HepG2 (cell line): ENCODE results near the gene MOXD1. TPM values are rescaled to one million over a fixed set of nuclear protein-coding genes. Genes with fewer than 3 reads are reported as not detected.

Experiments used
- ATAC-seq: fragments of 200-7000 bp; cut with Tn5 transposase; 3 replicates; pipeline ENCODE4 v1.9.1; 2020; ENCODE audit warnings: mild to moderate bottlenecking, moderate library complexity
- BruUV-seq: library from RNA; stranded (reverse); fragments of 400-500 nt; replicated peaks from 2 replicates; lab custom pipeline; 2021; lab: Mats Ljungman, UMichigan
- CTCF ChIA-PET: fragments of 300-600 bp; formaldehyde crosslinking; extraction: SDS; loops from one replicate; lab custom pipeline; 2021; ENCODE audit warnings: low total read pairs, inconsistent platforms, low intra/inter-chr PET ratio; lab: Yijun Ruan, JAX
- POLR2A ChIA-PET: fragments of 350-600 bp; sonication (Branson Sonifier 250); formaldehyde crosslinking; loops from one replicate; lab custom pipeline; 2020; ENCODE audit warnings: antibody characterized with exemption, inconsistent platforms; lab: Yijun Ruan, JAX
- DNase-seq: peaks from one replicate; pipeline ENCODE4 v3.0.0-alpha.2; 2015; ENCODE audit warnings: low spot score
- FAIRE-seq: peaks from 3 replicates; lab custom pipeline; 2011; peaks lifted over from hg19 to GRCh38; lab: Jason Lieb, UNC
- H2AFZ ChIP-seq: one replicate; pipeline ENCODE4 v1.6.1; 2011; ENCODE audit warnings: low read length, inconsistent platforms
- H3K27ac ChIP-seq: fragments of 300-600 bp; 3 replicates; pipeline ENCODE4 v1.8.0; 2011; ENCODE audit warnings: mixed run types, mild to moderate bottlenecking, mixed read lengths, low read length, inconsistent platforms; ENCODE audit not compliant: insufficient read depth; ENCODE audit errors: extremely low read length
- H3K27me3 ChIP-seq, 2 experiments: fragments of 200-600 bp in 1 of 2; 2 replicates in 1 of 2; 3 replicates in 1 of 2; pipeline versions ENCODE4 v1.6.0 to v1.8.0; 2011; ENCODE audit warnings: low read length in 2 of 2, mild to moderate bottlenecking in 2 of 2, moderate library complexity in 2 of 2, inconsistent platforms in 1 of 2; ENCODE audit not compliant: insufficient read depth in 2 of 2, control insufficient read depth in 1 of 2
- H3K36me3 ChIP-seq, 2 experiments: fragments of 200-600 bp in 1 of 2; replicated peaks in 1 of 2; 2 replicates in 1 of 2; 3 replicates in 1 of 2; pipeline versions ENCODE4 v1.5.1 to v1.8.0; 2011; ENCODE audit warnings: low read length in 2 of 2, inconsistent platforms in 1 of 2; ENCODE audit not compliant: insufficient read depth in 2 of 2, control insufficient read depth in 1 of 2
- H3K4me1 ChIP-seq: 2 replicates; pipeline ENCODE4 v1.5.1; 2012; ENCODE audit warnings: low read length, inconsistent platforms; ENCODE audit not compliant: insufficient read depth
- H3K4me2 ChIP-seq: 2 replicates; pipeline ENCODE4 v1.6.0; 2011; ENCODE audit warnings: low read depth, low read length, inconsistent platforms
- H3K4me3 ChIP-seq, 3 experiments: fragments of 200-600 bp in 1 of 3; sonication (generic), shearing (Covaris generic) in 1 of 3; replicated peaks in 1 of 3; 2 replicates each; pipeline ENCODE4 v1.5.1; 2011 to 2016; ENCODE audit warnings: low read length in 3 of 3, inconsistent platforms in 2 of 3, low read depth in 2 of 3, mild to moderate bottlenecking in 2 of 3, control low read depth in 1 of 3, mixed read lengths in 1 of 3; ENCODE audit not compliant: insufficient read depth in 1 of 3
- H3K79me2 ChIP-seq: one replicate; pipeline ENCODE4 v1.6.1; 2011; ENCODE audit warnings: low read length, inconsistent platforms; ENCODE audit not compliant: insufficient read depth
- H3K9ac ChIP-seq: 2 replicates; pipeline ENCODE4 v1.6.0; 2011; ENCODE audit warnings: mild to moderate bottlenecking, low read depth, low read length, inconsistent platforms; ENCODE audit not compliant: insufficient read depth
- H3K9me3 ChIP-seq: 2 replicates; pipeline ENCODE4 v1.5.1; 2012; ENCODE audit warnings: mild to moderate bottlenecking, low read length
- H4K20me1 ChIP-seq: 2 replicates; pipeline ENCODE4 v1.6.0; 2011; ENCODE audit warnings: inconsistent platforms, mild to moderate bottlenecking, low read length, moderate library complexity; ENCODE audit not compliant: insufficient read depth
- BCL6 ChIP-seq: IDR thresholded peaks from 2 replicates; pipeline ENCODE4 v1.6.1; 2016; ENCODE audit warnings: missing genetic modification reagents, missing compliant biosample characterization
- GMEB1 ChIP-seq: sonication (generic); formaldehyde crosslinking; IDR thresholded peaks from 2 replicates; pipeline ENCODE4 v1.5.1; 2020; ENCODE audit warnings: missing genetic modification reagents, mild to moderate bottlenecking, borderline replicate concordance
- GTF3A ChIP-seq: sonication (generic); formaldehyde crosslinking; conservative IDR thresholded peaks from 2 replicates; pipeline ENCODE4 v1.4.0; 2020; ENCODE audit warnings: mild to moderate bottlenecking, missing genetic modification reagents
- IKZF4 ChIP-seq: sonication (generic); formaldehyde crosslinking; IDR thresholded peaks from 2 replicates; pipeline ENCODE4 v1.5.1; 2020; ENCODE audit warnings: borderline replicate concordance, mild to moderate bottlenecking, low read depth, missing genetic modification reagents; ENCODE audit errors: not compliant biosample characterization
- MAFK ChIP-seq, 2 experiments: IDR thresholded peaks in 1 of 2; conservative IDR thresholded peaks in 1 of 2; 2 replicates each; pipeline ENCODE4 v1.6.1; 2011; ENCODE audit warnings: improper control_type of control experiment in 2 of 2, low read length in 2 of 2
- MED13 ChIP-seq: sonication (generic); formaldehyde crosslinking; IDR thresholded peaks from 2 replicates; pipeline ENCODE4 v1.5.0; 2020; ENCODE audit warnings: missing genetic modification reagents
- MXI1 ChIP-seq: IDR thresholded peaks from 3 replicates; pipeline ENCODE4 v1.6.1; 2012; ENCODE audit warnings: low read depth, low read length, inconsistent platforms, borderline replicate concordance
- PLRG1 ChIP-seq: fragments of 450-650 bp; conservative IDR thresholded peaks from 2 replicates; pipeline ENCODE4 v1.6.1; 2016
- SIX4 ChIP-seq: sonication (generic); formaldehyde crosslinking; IDR thresholded peaks from 2 replicates; pipeline ENCODE4 v1.4.0; 2020; ENCODE audit warnings: missing genetic modification reagents
- STAT6 ChIP-seq: sonication (generic); formaldehyde crosslinking; IDR thresholded peaks from 2 replicates; pipeline ENCODE4 v1.4.0; 2020; ENCODE audit warnings: missing genetic modification reagents, mild to moderate bottlenecking, borderline replicate concordance
- ZFP62 ChIP-seq: sonication (generic); formaldehyde crosslinking; IDR thresholded peaks from 2 replicates; pipeline ENCODE4 v1.4.0; 2020; ENCODE audit warnings: missing genetic modification reagents
- ZNF234 ChIP-seq: sonication (generic); formaldehyde crosslinking; conservative IDR thresholded peaks from 2 replicates; pipeline ENCODE4 v1.5.1; 2020; ENCODE audit warnings: mild to moderate bottlenecking, missing genetic modification reagents
- ZNF382 ChIP-seq: sonication (generic); formaldehyde crosslinking; IDR thresholded peaks from 2 replicates; pipeline ENCODE4 v1.5.0; 2020; ENCODE audit warnings: missing genetic modification reagents, mild to moderate bottlenecking, borderline replicate concordance
- ZNF549 ChIP-seq: sonication (generic); formaldehyde crosslinking; IDR thresholded peaks from 2 replicates; pipeline ENCODE4 v1.5.0; 2020; ENCODE audit warnings: missing genetic modification reagents
- WGBS: methylation state at CpG from one replicate; pipeline ENCODE4 v1.1.6; 2017; ENCODE audit warnings: low lambda C conversion rate; 5-methylcytosine and 5-hydroxymethylcytosine counted together
- in situ Hi-C: cut with HindIII; loops from 2 replicates; pipeline ENCODE4 v1.10.0; 2017; ENCODE audit warnings: low pct_unique_long_range_greater_than_20kb; ENCODE audit not compliant: extremely low pct_ligation_motif_present
- intact Hi-C: fragments of 100-400 bp; cut with micrococcal nuclease; formaldehyde crosslinking; loops from one replicate; pipeline ENCODE4 v1.10.0; 2022; ENCODE audit not compliant: unreplicated experiment
- polyA plus RNA-seq, 8 experiments: library from polyadenylated mRNA; depleted of rRNA in 3 of 8; stranded (reverse) in 7 of 8; unstranded in 1 of 8; fragments of >200 nt; fragmentation: Illumina TruSeq in 4 of 8; extraction: Trizol in 4 of 8; gene quantifications; 2 replicates each; pipeline versions ENCODE4 v1.2.1 to v1.2.3, GENCODE V29; 2011 to 2016; ENCODE audit warnings: low read depth in 4 of 8, missing spikeins in 1 of 8, mixed read lengths in 1 of 8; ENCODE audit not compliant: insufficient read depth in 1 of 8
- total RNA-seq, 5 experiments: library from RNA; depleted of rRNA; stranded (reverse); fragments of >200 nt; fragmentation: Illumina TruSeq; extraction: Trizol; gene quantifications; 2 replicates each; pipeline ENCODE4 v1.2.3, GENCODE V29; 2016; ENCODE audit warnings: low read depth in 1 of 5

MOXD1 gene
- total and polyA plus RNA-seq, 2 of the 13 experiments (the other 11 are each of a cell fraction or from before 2014, with no cell fraction given) = 0.03 TPM; not detected in 1

- FAIRE-seq (no peak), ATAC-seq (no peak), DNase-seq (no peak)
- intact Hi-C loops = no loop called here
- H3K4me1 ChIP-seq = no peaks in the 10 kb centered on the region
- no peak overlapping the region for H3K4me3 ChIP-seq
- BruUV-seq = no TSS peak
- 0% methylated on average over 1 of the region's 1 CpG for WGBS
- no peak for TF ChIP-seq PLRG1
- no peak for TF ChIP-seq GTF3A
- no peak for TF ChIP-seq ZNF234
- 0 out of 4 replicates have a peak, but pooled peaks of 1 of the 2 experiments have one; percentile 1 for TF ChIP-seq MAFK (conservative IDR thresholded peaks at IDR 0.05 in 1 of 2, IDR thresholded peaks at IDR 0.05 in 1 of 2; ENCODE audit: low read length in 2 of 2)
- no peak for TF ChIP-seq GMEB1 (CRISPR knock-in tag)
- no peak for TF ChIP-seq BCL6 (CRISPR knock-in tag)
- no peak overlapping the region for H3K27ac ChIP-seq
- H3K79me2 ChIP-seq = no peaks in the 10 kb centered on the region
- H3K9me3 ChIP-seq = peaks cover 11% of the 10 kb centered on the region
- ChIA-PET CTCF (no interaction called here), POLR2A (no interaction called here)
- H4K20me1 ChIP-seq = no peaks in the 10 kb centered on the region
- H3K4me2 ChIP-seq = no peak overlapping the region
- no peaks in the 10 kb centered on the region for H3K27me3 ChIP-seq
- H3K9ac ChIP-seq = no peak overlapping the region
- no peaks in the 10 kb centered on the region for H3K36me3 ChIP-seq
- H2AFZ ChIP-seq = no peak overlapping the region
- in situ Hi-C loops = no loop called here
These were observed 53.0 kb downstream of the MOXD1 start for GRCh38 chr6:132348231-132348630.

- H3K4me3 ChIP-seq = no peak overlapping the region
- ATAC-seq = no peak
- H3K4me2 ChIP-seq = no peak overlapping the region
- H3K9ac ChIP-seq = no peak overlapping the region
- H4K20me1 ChIP-seq = no peaks in the 10 kb centered on the region
- WGBS = 0% methylated on average over 5 of the region's 5 CpGs
- CTCF ChIA-PET = no interaction called here
- H2AFZ ChIP-seq = no peak overlapping the region
- no peaks in the 10 kb centered on the region for H3K36me3 ChIP-seq
- no TSS peak for BruUV-seq
- intact Hi-C loops = no loop called here
- H3K27ac ChIP-seq = no peak overlapping the region
- in situ Hi-C loops = no loop called here
- H3K9me3 ChIP-seq = peaks cover 11% of the 10 kb centered on the region
- no peak for FAIRE-seq
- no peaks in the 10 kb centered on the region for H3K27me3 ChIP-seq
- POLR2A ChIA-PET = no interaction called here
- DNase-seq = no peak
- no peaks in the 10 kb centered on the region for H3K4me1 ChIP-seq
- H3K79me2 ChIP-seq = no peaks in the 10 kb centered on the region
- TF ChIP-seq ZNF382 (CRISPR knock-in tag) (no peak), ZFP62 (CRISPR knock-in tag) (no peak), IKZF4 (CRISPR knock-in tag) (no peak), MED13 (no peak), SIX4 (CRISPR knock-in tag) (no peak), ZNF549 (CRISPR knock-in tag) (no peak), MXI1 (no peak), STAT6 (CRISPR knock-in tag) (no peak)
These were observed 56.5 kb downstream of the MOXD1 start for GRCh38 chr6:132344811-132345210.
